ENCODE results near the gene PDXK.

GRCh38 chr21:43753439-43753799 is 34.5 kb downstream of the PDXK start:
- no peak for TF ChIP-seq CTCF (IDR thresholded peaks at IDR 0.05; ENCODE audit: control extremely low read depth in 1 of 3, insufficient read depth in 1 of 3, low read depth in 1 of 3, low read length in 3 of 3)
- no peak for TF ChIP-seq ATF3 (IDR thresholded peaks at IDR 0.05; ENCODE audit: insufficient read depth, low read depth, low read length)
- no peak for TF ChIP-seq TAF1 (IDR thresholded peaks at IDR 0.05; ENCODE audit: low read depth, low read length)
- no peak for TF ChIP-seq SP2 (IDR thresholded peaks at IDR 0.05; ENCODE audit: low read length)
- no peak for TF ChIP-seq CEBPB (IDR thresholded peaks at IDR 0.05; ENCODE audit: low read depth, low read length)
- no peak for TF ChIP-seq BACH1 (IDR thresholded peaks at IDR 0.05; ENCODE audit: low read length)
- no peak for TF ChIP-seq POLR2A (IDR thresholded peaks at IDR 0.05; ENCODE audit: control extremely low read depth in 1 of 2, low read depth in 2 of 2, low read length in 2 of 2)
- TF ChIP-seq POLR2AphosphoS5 (IDR thresholded peaks at IDR 0.05; ENCODE audit: low read depth, low read length) = no peak

Measured in H1 (cell line).